ENCODE data around the gene MFSD8.

DNA sequence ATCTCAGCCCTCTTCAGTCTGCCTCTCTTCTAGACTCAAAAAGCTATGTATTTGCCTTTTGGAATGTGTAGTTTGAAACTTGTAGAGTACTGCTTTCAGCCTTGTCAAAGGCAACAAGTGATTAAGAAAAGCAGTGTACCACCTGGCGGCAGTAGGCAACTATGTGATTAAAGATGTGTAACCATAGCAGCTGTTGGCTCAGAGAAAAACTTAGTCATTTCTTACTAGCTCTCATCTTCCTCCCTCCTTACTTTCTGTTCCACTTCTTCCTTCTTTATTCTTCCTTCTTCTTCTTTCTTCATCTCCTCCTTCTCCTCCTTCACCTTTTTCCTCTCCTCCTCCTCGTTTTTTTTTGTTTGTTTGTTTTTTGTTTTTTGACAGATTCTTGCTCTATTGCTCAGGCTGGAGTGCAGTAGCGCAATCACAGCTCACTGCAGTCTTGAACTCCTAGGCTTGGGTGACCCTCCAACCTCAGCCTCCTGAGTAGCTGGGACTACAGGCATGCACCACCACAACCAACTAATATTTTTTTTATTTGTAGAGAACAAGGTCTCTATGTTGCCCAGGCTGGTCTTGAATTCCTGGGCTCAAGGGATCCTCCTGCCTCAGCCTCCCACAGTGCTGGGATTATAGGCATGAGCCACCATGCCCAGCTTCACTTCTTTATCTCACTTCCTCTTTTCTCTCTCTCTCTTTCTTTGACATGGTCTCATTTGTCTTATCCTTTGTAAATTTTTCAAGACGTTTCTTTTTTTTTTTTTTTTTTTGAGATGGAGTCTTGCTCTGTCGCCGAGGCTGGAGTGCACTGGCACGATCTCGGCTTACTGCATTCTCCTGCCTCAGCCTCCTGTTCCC, 32.8 kb upstream of the MFSD8 start:
- TF ChIP-seq, protein P1, sequence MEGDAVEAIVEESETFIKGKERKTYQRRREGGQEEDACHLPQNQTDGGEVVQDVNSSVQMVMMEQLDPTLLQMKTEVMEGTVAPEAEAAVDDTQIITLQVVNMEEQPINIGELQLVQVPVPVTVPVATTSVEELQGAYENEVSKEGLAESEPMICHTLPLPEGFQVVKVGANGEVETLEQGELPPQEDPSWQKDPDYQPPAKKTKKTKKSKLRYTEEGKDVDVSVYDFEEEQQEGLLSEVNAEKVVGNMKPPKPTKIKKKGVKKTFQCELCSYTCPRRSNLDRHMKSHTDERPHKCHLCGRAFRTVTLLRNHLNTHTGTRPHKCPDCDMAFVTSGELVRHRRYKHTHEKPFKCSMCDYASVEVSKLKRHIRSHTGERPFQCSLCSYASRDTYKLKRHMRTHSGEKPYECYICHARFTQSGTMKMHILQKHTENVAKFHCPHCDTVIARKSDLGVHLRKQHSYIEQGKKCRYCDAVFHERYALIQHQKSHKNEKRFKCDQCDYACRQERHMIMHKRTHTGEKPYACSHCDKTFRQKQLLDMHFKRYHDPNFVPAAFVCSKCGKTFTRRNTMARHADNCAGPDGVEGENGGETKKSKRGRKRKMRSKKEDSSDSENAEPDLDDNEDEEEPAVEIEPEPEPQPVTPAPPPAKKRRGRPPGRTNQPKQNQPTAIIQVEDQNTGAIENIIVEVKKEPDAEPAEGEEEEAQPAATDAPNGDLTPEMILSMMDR (conservative IDR thresholded peaks at IDR 0.05; ENCODE audit: low read depth, low read length) = 0 out of 2 replicates have a peak, but pooled peaks have one; percentile 15
- no peak for TF ChIP-seq RCOR1 (IDR thresholded peaks at IDR 0.05; ENCODE audit: insufficient replicate concordance, low read length)
- no peak for TF ChIP-seq POLR2A (IDR thresholded peaks at IDR 0.05; ENCODE audit: low read depth, low read length)
- TF ChIP-seq MXI1 (IDR thresholded peaks at IDR 0.05; ENCODE audit: borderline replicate concordance, low read depth, low read length) = no peak
- TF ChIP-seq NFE2L2 (IDR thresholded peaks at IDR 0.05; ENCODE audit: low read depth, low read length) = no peak
- TF ChIP-seq BHLHE40 (IDR thresholded peaks at IDR 0.05; ENCODE audit: low read depth, low read length) = no peak
- no peak for TF ChIP-seq MAZ (IDR thresholded peaks at IDR 0.05; ENCODE audit: borderline replicate concordance, low read depth, low read length)
- TF ChIP-seq RAD21 (IDR thresholded peaks at IDR 0.05; ENCODE audit: low read length) = no peak

All from IMR-90 (cell line).